ENCODE data around the gene SLF1.

The SLF1 gene

DNA sequence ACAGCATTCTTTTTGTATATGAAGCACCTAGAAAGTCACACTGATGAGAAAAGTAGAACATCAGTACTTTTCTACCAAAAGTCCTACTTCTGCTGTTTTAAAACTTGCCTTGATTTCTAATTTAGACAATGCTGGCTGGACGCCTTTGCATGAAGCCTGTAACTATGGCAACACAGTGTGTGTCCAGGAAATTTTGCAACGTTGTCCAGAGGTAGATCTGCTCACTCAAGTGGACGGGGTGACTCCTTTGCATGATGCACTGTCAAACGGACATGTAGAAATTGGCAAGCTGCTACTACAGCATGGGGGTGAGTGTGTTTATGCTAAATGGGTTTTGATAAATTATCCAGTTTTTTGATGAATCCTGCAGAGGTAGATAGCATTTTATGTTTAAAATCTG lies 73.5 kb downstream of the SLF1 start:
- Histone ChIP-seq H3F3A (ENCODE audit: insufficient read depth, low read length) (no peaks in the 10 kb centered on the region), H3K27ac (ENCODE audit: low read length) (no peak overlapping the region), H3K27me3 (replicated peaks; ENCODE audit: insufficient read depth, low read length) (no peaks in the 10 kb centered on the region), H3K9me3 (replicated peaks; ENCODE audit: insufficient read depth, low read length) (no peaks in the 10 kb centered on the region), H3K4me3 (ENCODE audit: low read length) (no peak overlapping the region), H3K9ac (ENCODE audit: low read length) (no peak overlapping the region), H3K4me1 (ENCODE audit: low read length) (no peaks in the 10 kb centered on the region), H4K20me1 (ENCODE audit: insufficient read depth, low read length) (no peaks in the 10 kb centered on the region), H2AFZ (ENCODE audit: low read length) (no peak overlapping the region), H3K9me2 (replicated peaks; ENCODE audit: insufficient read depth, low read length) (no peaks in the 10 kb centered on the region), H3K36me3 (replicated peaks; ENCODE audit: insufficient read depth, low read length) (no peaks in the 10 kb centered on the region; the same call in 1 of the 2 replicates), H3K79me2 (ENCODE audit: low read length) (no peaks in the 10 kb centered on the region), H3K4me2 (ENCODE audit: low read depth, low read length) (no peak overlapping the region)
- TF ChIP-seq, protein P1, sequence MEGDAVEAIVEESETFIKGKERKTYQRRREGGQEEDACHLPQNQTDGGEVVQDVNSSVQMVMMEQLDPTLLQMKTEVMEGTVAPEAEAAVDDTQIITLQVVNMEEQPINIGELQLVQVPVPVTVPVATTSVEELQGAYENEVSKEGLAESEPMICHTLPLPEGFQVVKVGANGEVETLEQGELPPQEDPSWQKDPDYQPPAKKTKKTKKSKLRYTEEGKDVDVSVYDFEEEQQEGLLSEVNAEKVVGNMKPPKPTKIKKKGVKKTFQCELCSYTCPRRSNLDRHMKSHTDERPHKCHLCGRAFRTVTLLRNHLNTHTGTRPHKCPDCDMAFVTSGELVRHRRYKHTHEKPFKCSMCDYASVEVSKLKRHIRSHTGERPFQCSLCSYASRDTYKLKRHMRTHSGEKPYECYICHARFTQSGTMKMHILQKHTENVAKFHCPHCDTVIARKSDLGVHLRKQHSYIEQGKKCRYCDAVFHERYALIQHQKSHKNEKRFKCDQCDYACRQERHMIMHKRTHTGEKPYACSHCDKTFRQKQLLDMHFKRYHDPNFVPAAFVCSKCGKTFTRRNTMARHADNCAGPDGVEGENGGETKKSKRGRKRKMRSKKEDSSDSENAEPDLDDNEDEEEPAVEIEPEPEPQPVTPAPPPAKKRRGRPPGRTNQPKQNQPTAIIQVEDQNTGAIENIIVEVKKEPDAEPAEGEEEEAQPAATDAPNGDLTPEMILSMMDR (IDR thresholded peaks at IDR 0.05; ENCODE audit: low read length): no peak
- no peak for TF ChIP-seq EZH2 (optimal IDR thresholded peaks at IDR 0.05; ENCODE audit: low read depth, low read length)
- no peak for TF ChIP-seq EZH2phosphoT487 (IDR thresholded peaks at IDR 0.05; ENCODE audit: low read length)
- no peak for DNase-seq

DNA sequence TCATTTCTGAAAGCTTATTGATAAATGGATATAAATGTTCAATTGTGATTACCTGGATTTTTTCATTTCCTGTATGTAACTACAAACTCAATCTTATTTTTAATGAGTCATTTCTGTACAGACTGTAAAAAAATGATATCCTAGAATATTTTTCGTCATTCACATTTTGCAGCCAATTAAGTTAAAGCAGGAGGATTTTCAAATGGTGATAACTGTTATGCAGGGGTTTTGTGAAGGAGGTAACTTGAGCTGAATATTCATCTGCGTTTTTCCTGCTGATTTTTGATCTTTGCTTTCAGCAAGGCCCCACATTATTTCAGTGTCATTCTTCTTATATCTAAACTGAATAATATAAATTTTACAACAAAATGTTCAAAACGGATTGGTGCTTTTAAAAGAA lies 74.1 kb downstream of the SLF1 start:
- no peaks in the 10 kb centered on the region for H4K20me1 ChIP-seq (ENCODE audit: insufficient read depth, low read length)
- H3K27me3 ChIP-seq (replicated peaks; ENCODE audit: insufficient read depth, low read length): no peaks in the 10 kb centered on the region
- H3K4me1 ChIP-seq (ENCODE audit: low read length): no peaks in the 10 kb centered on the region
- H3K36me3 ChIP-seq (replicated peaks; ENCODE audit: insufficient read depth, low read length): peaks cover 2% of the 10 kb centered on the region; the same call in 1 of the 2 replicates
- no peak overlapping the region for H3K4me3 ChIP-seq (ENCODE audit: low read length)
- DNase-seq: no peak
- no peak overlapping the region for H2AFZ ChIP-seq (ENCODE audit: low read length)
- H3F3A ChIP-seq (ENCODE audit: insufficient read depth, low read length): no peaks in the 10 kb centered on the region
- H3K9me2 ChIP-seq (replicated peaks; ENCODE audit: insufficient read depth, low read length): no peaks in the 10 kb centered on the region
- TF ChIP-seq, protein P1 (IDR thresholded peaks at IDR 0.05; ENCODE audit: low read length): no peak
- TF ChIP-seq EZH2 (optimal IDR thresholded peaks at IDR 0.05; ENCODE audit: low read depth, low read length): no peak
- no peak for TF ChIP-seq EZH2phosphoT487 (IDR thresholded peaks at IDR 0.05; ENCODE audit: low read length)
- H3K9ac ChIP-seq (ENCODE audit: low read length): no peak overlapping the region
- H3K4me2 ChIP-seq (ENCODE audit: low read depth, low read length): no peak overlapping the region
- H3K79me2 ChIP-seq (ENCODE audit: low read length): no peaks in the 10 kb centered on the region
- no peaks in the 10 kb centered on the region for H3K9me3 ChIP-seq (replicated peaks; ENCODE audit: insufficient read depth, low read length)
- no peak overlapping the region for H3K27ac ChIP-seq (ENCODE audit: low read length)

DNA sequence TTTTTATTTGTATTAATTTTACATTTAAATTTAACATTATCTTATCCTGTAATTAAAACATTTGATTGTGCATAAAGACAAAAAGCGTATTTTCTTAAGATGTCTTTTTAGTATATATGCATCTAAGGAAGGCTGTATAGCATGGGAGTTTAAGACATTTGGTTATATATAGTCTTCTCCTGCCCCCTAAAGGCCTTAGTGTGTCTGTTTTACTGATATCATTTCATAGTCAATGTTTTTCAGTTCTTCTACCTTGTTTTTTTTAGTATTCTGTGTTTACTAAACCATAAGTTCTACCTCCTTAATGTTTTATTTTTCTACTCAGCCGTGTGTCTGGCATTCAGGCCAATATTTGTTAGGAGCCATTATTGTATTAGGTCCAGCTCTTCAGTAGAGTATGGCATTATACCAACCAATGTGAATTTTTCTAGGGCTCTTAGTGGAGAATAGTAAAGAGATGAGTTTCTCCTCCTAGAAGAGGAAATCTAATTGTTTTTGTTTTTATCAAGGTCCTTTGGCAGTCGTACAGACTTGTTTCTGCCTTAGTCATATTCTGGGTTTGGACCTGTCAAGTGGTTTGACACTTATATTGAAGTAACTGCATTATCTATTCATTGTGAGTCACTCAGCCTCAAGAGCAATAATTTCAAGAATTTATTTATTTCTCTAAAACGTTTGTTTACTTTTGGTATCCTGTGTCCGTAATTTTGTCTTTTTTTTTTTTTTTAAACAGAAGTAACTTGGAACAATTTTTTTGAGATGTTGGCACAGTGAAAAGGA lies 74.8 kb downstream of the SLF1 start:
- no peaks in the 10 kb centered on the region for H3K9me3 ChIP-seq (replicated peaks; ENCODE audit: insufficient read depth, low read length)
- H3K4me2 ChIP-seq (ENCODE audit: low read depth, low read length): no peak overlapping the region
- no peaks in the 10 kb centered on the region for H3K9me2 ChIP-seq (replicated peaks; ENCODE audit: insufficient read depth, low read length)
- no peaks in the 10 kb centered on the region for H3K79me2 ChIP-seq (ENCODE audit: low read length)
- DNase-seq: peak; percentile 31
- no peaks in the 10 kb centered on the region for H3K4me1 ChIP-seq (ENCODE audit: low read length)
- H4K20me1 ChIP-seq (ENCODE audit: insufficient read depth, low read length): no peaks in the 10 kb centered on the region
- no peak overlapping the region for H3K4me3 ChIP-seq (ENCODE audit: low read length)
- H3K9ac ChIP-seq (ENCODE audit: low read length): no peak overlapping the region
- no peak overlapping the region for H3K27ac ChIP-seq (ENCODE audit: low read length)
- no peaks in the 10 kb centered on the region for H3K27me3 ChIP-seq (replicated peaks; ENCODE audit: insufficient read depth, low read length)
- H2AFZ ChIP-seq (ENCODE audit: low read length): no peak overlapping the region
- H3F3A ChIP-seq (ENCODE audit: insufficient read depth, low read length): no peaks in the 10 kb centered on the region
- peaks cover 2% of the 10 kb centered on the region; the same call in 1 of the 2 replicates for H3K36me3 ChIP-seq (replicated peaks; ENCODE audit: insufficient read depth, low read length)
- TF ChIP-seq EZH2phosphoT487 (IDR thresholded peaks at IDR 0.05; ENCODE audit: low read length): no peak
- TF ChIP-seq, protein P1 (IDR thresholded peaks at IDR 0.05; ENCODE audit: low read length): peak; percentile 43
